NCI-H2029 (cell line): ENCODE data around the gene PYROXD2.
"Not testable (repeated sequence)": the region's sequence is repeated elsewhere in the genome, so short reads cannot be mapped to it uniquely, and the experiment has no call there.

Source experiments
- DNase-seq: peaks from one replicate; lab custom pipeline; 2025; lab: John Stamatoyannopoulos, UW

The PYROXD2 gene

DNA sequence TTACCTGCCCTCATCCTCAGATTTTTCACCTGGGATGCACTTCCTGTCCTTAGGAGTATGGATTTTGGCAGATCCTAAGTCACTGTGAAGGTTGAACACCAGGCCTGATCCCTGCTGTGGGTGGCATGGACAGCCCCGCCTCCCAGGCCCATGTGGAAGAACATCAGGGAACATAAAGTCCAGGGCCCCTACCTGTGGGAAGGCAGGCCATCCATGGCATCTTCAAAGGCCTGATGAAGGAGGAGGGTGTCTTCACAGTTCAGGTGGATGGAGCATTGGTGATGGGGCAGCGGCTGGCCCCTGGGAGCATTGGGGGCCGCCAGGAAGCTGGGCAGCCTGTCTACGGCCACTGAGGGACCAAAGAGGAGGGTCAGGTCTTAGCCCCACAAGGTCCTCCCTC is 24.6 kb downstream of the PYROXD2 start:
- no peak for DNase-seq

DNA sequence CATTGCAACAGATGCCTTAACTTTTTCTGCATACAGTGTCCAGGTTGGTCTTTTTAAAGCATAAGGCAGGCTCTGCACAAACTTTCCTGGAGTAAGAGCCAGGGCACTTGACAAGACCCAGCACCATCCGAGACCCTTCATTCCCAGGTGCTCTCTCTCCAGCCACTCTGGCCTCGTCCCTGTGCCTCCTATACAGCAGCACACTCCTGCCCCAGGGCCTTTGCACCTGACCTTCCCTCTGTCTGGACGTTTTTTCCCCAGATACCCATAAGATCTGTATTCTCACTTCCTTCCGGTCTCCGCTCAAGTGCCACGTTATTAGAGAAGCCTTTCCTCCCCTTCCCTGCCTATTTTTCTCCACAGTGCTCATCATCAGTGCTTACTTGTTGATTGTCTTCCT is 25.6 kb downstream of the PYROXD2 start:
- no peak for DNase-seq

DNA sequence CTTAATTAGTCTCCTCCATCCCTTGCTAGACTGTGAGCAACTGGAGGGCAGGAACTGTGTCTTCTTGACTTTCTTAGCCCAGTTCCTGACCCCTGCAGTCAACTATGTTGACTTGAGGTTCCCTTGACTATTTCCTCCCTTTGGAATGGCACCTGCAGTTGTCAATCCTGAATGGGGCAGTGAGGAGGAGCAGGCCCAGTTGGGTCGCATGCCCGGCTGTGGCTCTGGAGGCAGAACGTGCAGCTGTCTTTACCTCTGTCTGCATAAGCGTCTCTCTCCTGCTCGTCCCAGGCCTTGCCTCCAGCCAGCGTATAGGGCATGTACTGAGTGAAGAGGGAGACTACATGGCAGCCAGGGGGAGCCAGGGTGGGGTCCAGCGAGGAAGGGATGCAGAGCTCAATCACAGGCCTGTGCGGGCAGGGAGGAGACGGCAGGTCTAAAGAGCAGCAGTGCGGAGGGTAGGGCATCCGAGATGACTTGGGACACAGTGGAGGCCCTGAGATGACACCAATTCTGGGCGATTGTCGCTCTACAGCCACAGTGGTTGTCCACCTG is 26.8 kb downstream of the PYROXD2 start:
- DNase-seq = no peak

DNA sequence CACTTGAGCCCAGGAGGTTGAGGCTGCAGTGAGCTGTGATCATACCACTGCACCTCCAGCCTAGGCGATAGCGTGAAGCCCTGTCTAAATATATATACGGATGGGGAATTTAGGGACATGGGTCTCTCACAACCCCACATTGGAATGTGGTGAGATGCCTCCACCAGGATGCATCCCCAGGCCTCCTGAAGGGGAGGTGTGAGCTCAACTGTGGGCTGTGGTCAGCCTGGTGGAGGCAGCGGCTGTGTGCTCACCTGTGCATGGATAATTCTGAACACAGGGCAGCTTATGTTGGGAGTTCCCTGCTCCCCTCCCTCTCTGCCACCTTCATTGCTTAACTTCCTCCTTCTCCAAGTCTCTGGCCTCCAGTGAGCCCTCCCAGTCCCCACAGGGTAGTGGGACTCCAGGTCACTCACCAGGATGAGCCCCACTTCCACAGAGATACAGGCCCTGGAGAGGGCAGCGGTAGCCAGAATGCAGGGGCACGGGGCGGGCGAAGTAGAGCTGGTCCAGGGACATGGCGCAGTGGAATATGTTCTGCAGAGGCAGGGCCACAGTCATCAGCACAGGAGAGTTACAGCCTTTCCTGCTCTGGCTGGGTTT is 30.4 kb downstream of the PYROXD2 start:
- no peak for DNase-seq

DNA sequence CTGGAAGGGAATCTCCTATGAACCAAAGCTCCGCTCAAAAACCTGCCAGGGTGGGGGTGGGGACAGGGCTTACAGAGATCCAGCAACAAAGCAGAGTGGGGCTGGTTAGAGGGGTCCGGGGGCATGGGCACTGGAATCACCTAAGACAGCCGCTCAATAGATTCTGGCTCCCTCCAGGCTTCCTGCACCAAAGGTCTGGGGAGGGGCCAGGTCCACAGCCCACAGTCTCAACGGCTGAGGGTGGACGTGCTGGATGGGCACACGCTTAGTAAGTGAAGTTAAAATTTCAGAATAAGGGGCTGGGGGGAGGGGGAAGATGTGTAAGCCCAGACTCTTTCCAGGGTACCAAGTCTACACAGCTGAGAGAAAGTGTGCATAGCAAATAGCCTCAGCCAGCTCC is 31.1 kb downstream of the PYROXD2 start:
- DNase-seq = no peak

DNA sequence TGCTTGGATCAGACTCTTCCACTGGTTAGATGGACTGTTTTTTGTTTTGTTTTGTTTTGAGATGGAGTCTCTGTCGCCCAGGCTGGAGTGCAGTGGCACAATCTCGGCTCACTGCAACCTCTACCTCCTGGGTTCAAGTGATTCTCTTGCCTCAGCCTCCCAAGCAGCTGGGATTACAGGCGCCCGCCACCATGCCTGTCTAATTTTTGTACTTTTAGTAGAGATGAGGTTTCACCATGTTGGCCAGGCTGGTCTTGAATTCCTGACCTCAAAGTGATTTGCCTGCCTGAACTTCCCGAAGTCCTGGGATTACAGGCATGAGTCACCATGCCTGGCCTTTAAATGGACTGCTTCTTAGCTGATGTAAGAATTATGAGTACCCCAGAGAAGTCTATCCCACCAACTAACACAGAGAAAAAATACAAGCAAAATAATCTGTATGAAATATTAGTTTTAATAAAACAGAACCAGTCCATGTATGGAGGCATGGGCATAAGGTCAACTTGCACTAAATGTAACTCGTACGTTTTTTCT is 31.8 kb downstream of the PYROXD2 start:
- DNase-seq = not testable (repeated sequence)

DNA sequence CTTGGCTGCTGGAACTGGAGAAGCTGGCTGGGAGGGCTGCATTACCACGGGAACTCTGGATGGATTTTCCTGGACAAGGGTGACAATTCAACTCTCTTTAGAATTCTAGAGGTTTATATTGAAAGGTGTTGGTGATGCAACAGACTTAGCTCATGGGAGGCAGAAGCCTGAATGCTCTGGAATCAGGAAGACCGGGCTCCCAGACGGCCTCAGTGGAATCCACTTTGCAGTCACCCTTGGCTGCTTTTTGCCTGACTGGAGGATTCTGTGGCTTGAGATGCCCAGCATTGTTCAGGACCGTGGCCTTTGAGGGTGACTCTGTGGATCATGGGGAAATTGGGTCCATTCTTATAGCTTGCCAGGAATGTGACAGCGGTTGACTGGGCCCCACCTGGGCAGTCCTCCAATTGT is 32.3 kb downstream of the PYROXD2 start:
- no peak for DNase-seq

DNA sequence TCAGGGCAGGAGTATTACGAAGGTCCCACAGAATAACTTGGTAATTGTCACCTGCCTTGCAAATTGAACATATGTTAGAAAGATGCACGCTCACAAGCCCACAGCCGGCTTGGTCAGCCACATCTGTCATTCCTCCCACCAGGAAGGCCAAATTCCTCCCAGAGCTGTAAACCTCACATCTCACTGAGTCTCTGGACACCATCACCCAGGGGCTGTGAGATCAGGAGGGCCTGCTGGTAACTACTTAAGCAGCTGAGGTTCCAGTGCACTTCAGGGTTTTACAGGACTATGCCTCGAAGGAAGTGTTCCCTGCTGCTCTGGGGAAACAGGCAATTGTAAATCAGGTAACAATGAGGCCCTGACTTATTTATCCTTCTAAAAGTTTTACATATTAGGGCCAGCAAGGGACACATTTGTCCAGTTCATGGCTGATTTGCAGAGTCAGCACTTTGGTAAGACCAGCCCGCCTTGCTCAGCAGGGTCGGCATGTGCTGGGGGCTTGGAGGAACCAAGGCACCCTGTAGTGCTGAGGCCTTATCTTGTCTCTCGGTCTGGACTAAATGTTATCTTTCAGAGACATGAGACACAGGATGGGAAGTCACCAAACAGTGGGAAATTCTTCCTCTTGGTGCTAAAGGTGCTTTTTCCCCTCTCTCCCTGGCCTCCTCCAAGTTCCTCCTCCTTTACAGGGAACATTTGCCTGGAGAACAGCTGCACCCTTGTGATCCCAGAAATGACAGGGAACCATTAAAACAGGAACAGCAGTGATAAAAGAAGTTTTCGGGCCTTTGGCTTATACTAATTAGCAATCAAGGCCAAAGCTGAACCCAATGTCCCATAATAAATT is 34.3 kb downstream of the PYROXD2 start:
- DNase-seq = no peak

DNA sequence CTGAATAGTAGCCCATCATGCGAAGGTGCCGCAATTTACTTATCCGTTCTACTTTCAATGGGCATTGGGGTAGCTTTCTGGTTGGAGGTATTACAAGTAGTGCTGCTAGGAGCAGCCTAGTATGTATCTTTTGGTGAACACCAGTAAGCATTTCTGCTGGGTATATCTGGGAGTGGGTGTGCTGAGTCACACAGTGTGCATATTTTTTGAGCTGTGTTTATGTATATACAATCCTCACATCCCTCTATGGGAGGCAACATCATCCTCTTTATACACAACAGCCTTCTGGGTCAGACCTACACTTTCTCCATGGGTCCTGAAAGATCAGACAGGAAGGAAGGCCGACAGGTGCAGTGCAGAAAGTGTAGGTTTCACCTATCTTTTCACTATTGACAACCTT is 36.3 kb downstream of the PYROXD2 start:
- no peak for DNase-seq

DNA sequence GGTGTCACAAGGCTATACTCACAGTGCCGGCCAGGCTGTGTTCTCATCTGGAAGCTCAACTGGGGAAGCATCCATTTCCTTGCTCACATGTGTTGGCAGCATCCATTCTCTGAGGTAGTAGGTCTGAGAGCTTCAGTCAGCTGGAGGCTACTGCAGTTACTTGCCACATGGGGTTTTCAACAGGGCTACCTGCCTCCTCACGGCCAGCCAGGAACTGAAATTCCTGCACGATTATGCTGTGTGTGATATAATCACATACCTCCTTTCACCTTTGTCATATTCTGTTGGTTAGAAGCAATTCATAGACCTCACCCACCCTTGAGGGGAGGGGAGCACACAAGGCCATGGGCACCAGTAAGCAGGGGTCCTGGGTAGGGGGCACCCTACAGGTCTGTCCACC is 37.4 kb downstream of the PYROXD2 start:
- no peak for DNase-seq

DNA sequence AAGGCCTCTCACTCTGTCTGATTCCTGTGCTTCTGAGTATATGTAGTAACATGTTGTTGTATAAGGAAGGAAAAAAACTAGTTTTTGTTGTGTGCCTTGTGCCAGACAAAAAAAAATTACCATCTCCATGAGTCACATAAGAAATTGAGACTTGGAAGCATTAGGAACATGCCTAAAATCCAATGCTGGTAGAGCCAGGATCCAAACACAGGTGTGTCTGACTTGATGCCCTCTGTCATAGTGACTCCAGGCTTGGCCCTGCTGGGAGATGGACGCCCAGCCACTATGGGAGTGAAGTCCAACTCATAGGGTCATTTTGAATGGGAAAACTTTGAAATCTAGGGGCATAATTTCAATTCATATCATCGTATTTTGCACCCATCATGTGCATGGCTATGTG is 38.0 kb downstream of the PYROXD2 start:
- no peak for DNase-seq

DNA sequence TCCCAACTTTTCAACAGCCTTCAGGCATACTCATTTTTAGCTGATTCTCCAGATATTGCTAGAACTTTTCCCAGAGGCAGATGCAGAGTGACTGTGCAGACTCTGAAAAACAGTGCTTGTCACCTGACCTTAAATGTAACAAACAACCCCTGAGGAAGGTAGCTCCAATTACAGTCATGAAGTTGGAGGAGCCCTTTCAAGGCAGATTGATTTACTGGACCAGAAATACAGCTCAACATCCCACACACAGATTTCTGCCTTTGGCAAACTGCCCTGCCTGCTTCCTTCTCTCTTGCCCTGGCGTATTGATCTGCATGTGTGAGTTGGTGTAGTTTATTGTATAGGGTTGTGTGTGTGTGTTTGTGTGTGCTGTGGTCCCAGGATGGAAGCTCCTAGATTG is 38.5 kb downstream of the PYROXD2 start:
- DNase-seq = no peak

DNA sequence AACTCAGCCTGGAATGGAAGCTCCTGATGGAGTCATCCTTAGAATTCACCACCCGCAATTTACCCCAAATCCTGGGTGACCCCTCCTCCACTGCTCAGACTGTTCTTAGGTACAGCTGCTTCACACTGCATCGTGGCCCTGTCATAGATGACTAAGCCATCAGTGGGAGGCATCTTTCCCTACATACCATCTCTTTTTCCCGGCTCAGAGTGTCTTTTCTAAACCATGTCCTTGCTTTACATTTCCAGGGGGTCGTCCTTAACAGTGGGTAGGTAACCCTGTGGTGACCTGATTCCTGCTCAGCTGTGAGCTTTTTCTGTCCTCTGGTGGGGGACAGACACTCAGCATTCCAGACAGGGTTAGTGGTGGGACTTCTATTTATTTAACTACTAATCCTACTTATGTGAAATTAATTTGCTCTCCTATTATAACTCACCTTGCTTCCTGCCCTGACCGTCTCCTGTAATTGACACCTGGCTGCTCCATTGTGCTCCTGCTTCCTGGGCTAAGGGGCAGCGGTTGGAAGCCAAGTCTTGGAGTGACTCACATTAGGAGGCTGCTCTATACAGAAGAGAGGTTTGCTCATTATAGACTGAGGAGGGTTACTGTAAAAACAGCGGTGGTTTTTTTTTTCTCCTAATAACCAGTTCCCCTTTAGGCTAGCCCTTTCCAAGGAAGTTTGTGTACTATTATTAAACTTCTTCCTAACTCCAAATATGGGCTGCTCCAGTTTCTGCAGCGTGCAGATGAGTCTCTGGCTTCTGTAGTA is 40.6 kb downstream of the PYROXD2 start:
- DNase-seq = peak; percentile 18

DNA sequence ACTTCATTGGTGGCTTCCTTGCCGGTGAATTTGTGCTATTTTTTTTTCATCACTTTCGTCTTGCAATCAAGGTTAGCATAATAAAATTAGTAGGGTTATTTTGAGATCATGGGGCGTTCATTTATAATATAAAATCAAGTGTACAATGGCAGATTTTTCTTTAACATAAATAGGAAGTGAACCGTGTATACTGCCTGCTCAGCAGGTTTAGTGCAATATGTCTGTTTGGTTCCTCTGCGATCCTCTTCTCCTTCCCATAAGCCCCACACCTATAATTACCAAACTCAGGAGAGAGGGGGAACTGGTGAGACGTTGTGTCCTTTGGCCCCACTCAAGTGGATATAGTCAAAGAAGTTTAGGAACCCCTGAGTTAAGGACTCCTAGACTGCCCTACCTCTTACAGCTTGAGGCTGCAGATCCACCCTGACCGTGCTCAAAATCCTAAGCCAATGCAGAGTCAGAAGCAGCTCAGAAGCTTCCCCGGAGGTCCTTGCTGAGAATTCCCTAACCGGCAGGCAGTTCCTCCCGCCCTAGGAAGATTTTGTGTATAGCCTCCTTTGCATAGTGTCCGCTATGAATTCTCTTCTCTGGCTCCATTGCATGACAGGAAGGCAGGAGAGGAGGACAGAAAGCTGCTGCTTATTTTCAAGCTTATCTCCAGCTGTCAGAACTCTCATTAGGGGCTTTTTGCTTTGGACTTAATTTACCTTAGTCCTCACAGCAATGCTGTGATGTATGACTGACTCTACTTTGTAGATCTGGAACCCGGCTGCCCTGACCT is 41.5 kb downstream of the PYROXD2 start:
- DNase-seq = no peak

DNA sequence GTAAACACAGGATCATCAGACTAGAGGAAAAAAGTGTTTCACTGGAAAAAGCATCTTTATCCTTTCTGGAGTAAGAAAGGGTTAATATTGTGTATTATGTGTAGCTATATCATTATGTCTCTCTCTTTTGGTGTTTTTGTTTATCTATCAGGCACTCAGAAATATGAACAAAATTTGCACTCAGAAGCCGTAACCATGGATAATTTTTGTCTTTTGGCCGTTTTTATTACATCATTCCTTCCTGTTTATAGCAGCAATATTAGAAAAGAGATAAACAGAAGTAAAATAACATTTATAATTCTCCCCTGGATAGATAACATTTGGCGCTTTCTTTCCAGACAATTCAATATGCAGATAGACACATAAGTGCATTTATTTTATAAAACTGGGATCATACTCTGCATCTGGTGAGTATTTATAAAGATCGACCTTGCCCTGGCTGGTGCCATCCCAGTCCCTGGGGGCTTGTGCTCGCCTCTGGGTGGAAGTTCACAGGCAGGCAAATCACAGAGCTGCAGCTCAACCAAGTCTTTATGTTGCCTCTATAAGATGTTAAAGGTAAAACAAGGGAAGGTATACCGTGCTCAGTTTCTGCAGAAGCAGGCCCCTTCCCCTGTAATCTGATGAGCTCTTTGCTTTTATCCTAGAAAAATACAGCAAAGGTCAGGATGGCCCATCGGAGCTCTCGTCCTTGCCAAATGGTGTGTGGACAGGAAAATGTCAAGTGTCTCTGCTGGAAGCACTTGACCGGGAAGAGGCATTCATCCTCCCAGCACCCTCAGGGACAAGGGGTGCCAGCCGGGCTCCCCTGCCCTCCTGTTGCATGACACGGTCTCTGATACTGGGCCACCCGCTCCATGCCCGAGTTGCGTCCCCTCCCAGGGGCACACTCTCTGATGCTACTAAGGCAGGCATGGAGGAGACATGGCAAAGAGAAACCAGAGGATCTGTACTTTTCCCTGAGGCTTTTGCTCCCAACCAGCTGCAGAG is 43.9 kb downstream of the PYROXD2 start:
- no peak for DNase-seq

DNA sequence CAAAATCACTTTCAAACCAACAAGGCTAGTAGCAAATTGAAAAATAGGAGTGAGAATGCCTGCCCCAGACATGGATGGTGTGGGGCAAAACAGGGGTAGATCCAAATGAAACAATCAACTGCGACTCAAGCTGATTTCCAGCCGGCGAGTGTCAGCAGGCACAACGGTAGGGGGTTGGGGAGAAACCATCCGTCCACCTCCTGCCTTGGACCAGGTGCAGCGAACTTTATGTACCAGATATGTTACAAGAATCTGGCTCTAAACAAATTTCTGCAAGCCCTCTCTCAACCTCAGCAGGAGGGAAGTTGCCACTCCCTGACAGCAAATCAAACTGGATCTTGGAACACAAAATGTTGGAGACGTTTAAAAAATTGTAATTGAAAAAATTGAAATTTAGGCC is 45.2 kb downstream of the PYROXD2 start:
- DNase-seq = no peak

DNA sequence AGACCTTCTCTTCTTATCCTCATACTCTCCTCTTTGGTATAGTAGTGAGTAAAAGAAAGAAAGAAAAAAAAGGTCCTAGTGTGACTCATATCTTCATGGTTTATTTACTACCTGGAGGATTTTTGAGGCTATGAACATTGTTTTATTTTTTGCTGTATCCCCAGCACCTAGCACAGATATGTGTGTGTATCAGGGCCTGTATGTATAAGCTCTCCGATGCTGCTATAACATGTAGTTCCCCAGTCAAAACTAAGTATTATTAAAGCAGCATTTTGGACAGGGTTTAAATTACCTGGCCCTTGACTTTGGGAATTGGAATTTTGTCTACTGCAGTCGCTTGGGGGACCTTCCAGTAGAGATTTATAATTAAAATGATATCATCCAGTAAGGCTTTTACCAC is 46.3 kb downstream of the PYROXD2 start:
- DNase-seq = no peak

DNA sequence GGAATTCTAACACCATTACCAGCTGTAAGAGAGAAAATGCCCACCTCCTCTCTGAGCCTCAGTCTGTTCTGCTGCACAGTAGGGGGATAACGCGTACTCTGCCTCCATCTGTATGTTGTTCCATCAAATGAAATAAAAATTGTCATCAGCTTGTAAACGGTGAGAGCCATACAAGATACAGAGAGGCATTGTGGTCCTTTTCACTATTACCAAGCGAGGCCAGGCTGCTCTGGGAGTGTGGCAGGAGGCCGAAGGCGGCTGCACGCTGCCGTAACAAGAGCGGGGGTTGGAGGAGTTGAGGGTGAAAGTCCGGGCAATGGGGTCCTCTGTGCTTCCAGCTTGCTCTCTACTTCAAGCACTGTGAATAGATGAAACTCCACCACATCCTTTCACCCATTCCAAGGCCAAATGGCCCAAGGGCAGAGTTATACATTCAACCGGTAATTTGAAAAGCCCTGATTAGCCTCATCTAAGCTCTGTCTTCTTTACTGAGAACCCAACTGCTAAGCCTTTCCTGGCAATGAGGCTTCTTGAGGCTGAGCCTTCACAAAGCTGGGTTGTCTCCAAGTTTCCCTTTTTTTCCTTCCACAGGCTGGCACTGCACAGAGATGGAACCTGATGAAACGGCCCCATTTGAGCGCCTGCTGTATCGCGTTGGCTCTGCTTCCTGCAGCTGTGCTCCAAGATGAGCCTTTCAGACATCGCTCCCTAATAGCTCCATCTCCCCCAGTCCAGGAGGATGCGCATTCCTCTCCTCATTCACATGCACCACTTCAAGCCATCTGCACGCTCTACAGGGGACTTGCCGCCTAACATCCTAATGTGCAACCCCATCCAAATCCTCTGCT is 47.2 kb downstream of the PYROXD2 start:
- DNase-seq = no peak

DNA sequence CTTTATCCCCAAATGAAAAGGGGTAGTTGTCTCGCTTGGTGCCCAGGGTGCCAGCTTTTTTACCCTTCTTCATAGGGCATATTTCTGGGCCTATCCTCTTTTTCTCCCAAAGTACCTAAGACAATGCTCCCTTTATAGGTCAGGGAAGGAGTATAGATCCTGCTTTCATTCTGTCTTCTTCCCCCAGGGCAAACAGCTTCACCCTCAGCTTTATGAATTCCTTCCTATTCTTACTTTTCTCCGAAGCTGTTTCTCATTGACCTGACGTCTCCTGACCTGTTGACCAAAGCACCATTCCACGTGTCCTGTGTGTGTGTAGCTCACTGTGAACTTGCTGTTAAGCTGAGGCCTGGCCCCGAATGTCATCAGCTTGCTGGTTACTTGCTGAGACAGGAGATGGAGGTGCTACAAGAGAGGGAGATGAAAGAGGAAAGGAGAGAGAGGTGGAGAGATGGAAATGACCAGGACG is 48.9 kb downstream of the PYROXD2 start:
- no peak for DNase-seq
